HG02678 (cell line): ENCODE data around the gene GRHL1.
"Not testable (repeated sequence)": the region's sequence is repeated elsewhere in the genome, so short reads cannot be mapped to it uniquely, and the experiment has no call there.

Source experiments
- ATAC-seq: cut with Tn5 transposase; IDR thresholded peaks from one replicate; pipeline ENCODE4 v1.9.1; 2021; ENCODE audit warnings: mild to moderate bottlenecking, moderate library complexity; ENCODE audit not compliant: unreplicated experiment

Gene GRHL1

DNA sequence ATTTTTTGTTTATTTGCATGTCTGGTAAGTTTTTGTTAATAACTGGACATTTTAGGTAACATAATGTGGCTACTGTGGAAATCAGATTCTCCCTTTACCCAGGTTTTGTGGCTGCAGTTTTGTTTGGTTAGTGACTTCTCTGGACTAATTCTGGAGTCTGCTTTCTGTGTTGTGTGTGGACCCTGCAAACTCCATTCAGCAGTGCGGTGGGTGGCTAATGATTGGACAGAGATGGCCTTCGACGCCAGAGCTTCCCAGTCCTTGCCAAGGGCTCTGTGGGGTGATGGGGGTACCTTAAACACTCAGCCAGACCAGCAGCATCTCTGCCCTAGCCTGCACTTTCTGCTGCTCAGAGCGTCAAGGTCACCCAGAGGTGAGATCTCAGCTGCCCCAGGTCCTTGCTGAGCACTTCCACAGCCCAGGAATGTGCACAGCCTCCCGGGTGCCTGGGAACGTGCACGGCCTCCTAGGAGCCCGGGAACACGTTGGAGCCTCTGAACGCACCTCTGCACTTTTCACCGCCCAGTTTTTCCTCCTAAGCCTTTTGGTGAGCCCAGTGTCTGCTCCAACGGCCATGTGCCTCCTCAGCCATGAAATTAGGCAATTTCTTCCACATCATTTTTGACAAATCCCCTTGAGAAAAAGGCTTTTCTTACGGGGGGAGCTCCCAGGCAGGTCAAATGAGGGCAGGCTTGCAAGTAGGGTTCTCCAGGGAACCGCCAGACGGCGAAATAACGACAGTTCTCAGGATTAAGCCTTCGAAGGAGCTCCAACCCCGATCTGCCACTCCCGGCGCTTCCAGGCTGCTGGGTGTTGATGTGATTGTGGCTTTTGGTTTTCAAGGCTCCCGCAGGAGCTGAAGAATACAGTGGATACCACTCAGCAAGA lies 56.7 kb downstream of the GRHL1 start:
- no peak for ATAC-seq

DNA sequence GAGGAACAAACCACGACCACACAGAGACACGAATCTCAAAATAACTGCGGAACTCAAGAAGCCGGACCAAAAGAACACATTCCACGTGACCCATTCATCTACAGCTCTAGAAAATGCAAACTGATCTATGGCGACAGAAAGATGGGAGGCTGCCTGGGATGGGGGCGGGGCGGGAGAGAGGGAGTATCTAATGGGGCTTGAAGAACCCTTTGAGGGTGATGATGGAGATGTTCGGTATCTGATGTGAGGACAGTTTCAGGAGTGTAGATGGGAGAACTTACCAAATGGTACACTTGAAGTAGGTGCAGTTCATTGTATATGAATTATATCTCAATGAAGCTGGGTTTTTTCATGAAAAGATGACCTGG lies 57.3 kb downstream of the GRHL1 start:
- ATAC-seq: no peak

GRCh38 chr2:10009271-10009810 lies 57.8 kb downstream of the GRHL1 start:
- no peak for ATAC-seq

- no peak for ATAC-seq
Measured at GRCh38 chr2:10009811-10010781, 58.6 kb downstream of the GRHL1 start.

GRCh38 chr2:10010861-10011605 lies 59.5 kb downstream of the GRHL1 start:
- not testable (repeated sequence) for ATAC-seq

- ATAC-seq: not testable (repeated sequence)
Measured at GRCh38 chr2:10011606-10012325, 60.3 kb downstream of the GRHL1 start.

- ATAC-seq: not testable (repeated sequence)
Measured at GRCh38 chr2:10012366-10012962, 61.0 kb downstream of the GRHL1 start.

DNA sequence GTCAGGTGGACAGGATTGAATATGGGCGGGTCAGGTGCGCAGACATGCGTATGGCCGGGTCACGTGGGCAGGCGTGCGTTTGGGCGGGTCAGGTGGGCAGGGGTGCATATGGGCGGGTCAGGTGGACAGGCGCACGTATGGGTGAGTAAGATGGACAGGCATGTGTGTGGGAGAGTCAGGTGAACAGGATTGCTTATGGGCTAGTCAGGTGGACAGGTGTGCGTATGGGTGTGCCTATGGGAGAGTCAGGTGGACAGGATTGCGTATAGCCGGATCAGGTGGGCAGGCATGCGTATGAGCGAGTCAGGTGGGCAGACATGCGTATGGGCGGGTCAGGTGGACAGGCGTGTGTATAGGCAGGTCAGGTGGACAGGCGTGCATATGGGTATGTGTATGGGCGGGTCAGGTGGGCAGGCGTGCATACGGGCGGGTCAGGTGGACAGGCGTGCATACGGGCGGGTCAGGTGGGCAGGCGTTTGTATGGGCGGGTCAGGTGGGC lies 61.5 kb downstream of the GRHL1 start:
- ATAC-seq: no peak

DNA sequence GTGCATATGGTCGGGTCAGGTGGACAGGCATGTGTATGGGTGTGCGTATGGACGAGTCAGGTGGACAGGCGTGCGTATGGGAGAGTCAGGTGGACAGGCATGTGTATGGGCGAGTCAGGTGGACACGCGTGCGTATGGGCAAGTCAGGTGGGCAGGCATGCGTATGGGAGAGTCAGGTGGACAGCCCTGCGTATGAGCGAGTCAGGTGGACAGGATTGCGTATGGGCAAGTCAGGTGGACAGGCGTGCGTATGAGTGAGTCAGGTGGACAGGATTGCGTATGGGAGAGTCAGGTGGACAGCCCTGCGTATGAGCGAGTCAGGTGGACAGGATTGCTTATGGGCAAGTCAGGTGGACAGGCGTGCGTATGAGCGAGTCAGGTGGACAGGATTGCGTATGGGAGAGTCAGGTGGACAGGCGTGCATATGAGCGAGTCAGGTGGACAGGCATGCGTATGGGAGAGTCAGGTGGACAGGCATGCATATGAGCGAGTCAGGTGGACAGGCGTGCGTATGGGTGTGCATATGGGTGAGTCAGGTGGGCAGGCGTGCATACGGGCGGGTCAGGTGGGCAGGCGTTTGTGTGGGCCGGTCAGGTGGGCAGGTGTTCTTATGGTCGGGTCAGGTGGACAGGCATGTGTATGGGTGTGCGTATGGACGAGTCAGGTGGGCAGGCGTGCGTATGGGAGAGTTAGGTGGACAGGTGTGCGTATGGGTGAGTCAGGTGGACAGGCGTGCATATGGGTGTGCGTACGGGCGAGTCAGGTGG lies 62.3 kb downstream of the GRHL1 start:
- ATAC-seq: not testable (repeated sequence)

DNA sequence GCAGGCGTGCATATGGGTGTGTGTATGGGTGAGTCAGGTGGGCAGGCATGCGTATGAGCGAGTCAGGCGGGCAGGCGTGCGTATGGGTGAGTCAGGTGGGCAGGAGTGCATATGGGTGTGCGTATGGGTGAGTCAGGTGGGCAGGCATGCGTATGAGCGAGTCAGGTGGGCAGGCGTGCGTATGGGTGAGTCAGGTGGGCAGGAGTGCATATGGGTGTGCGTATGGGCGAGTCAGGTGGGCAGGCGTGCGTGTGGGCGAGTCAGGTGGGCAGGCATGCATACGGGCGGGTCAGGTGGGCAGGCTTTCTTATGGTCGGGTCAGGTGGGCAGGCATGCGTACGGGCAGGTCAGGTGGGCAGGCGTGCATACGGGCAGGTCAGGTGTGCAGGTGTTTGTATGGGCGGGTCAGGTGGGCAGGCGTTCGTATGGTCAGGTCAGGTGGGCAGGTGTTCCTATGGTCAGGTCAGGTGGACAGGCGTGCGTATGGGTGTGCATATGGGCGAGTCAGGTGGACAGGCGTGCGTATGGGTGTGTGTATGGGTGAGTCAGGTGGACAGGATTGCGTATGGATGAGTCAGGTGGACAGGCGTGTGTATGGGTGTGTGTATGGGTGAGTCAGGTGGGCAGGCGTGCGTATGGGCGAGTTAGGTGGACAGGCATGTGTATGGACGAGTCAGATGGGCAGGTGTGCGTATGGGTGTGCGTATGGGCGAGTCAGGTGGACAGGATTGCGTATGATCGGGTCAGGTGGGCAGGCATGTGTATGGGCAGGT lies 63.1 kb downstream of the GRHL1 start:
- no peak for ATAC-seq

DNA sequence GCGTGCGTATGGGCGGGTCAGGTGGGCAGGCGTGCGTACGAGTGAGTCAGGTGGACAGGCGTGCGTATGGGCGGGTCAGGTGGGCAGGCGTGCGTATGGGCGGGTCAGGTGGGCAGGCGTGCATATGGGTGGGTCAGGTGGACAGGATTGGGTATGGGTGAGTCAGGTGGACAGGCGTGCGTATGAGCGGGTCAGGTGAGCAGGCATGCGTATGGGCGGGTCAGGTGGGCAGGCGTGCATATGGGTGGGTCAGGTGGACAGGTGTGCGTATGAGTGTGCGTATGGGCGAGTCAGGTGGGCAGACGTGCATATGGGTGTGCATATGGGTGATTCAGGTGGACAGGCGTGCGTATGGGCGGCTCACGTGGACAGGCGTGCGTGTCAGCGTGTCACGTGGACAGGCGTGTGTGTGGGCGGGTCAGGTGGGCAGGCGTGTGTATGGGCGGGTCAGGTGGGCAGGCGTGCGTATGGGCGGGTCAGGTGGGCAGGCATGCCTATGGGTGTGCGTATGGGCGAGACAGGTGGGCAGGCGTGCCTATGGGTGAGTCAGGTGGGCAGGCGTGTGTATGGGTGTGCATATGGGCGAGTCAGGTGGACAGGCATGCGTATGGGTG lies 64.0 kb downstream of the GRHL1 start:
- ATAC-seq: not testable (repeated sequence)

- no peak for ATAC-seq
Measured at GRCh38 chr2:10016001-10016801, 64.7 kb downstream of the GRHL1 start.

- no peak for ATAC-seq
Measured at GRCh38 chr2:10016802-10017258, 65.3 kb downstream of the GRHL1 start.

DNA sequence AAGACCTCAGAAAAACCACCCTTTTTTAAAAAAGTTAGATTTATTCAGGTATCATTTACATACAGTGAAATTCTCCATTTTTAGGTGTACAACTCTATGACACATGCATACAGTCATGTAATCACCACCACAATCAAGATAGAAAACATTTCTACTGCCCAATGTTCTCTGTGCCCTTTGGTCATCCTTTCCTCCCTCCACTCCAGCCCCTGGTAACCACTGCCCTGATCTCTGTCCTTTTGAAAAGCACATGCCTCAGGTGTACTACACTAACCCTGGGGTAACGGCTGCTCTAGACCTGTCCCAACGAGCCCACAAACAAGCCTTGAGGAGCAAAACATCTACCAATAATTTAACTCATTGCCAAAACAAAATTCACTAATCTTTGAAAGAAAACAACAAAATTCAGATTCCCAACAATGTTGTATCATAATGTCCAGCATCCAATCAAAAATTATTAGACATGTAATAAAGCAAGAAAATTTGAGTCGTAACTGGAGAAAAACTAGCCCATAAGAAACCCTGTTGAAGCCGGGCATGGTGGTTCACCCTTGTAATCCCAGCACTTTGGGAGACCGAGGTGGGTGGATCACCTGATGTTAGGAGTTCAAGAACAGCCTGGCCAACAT lies 65.9 kb downstream of the GRHL1 start:
- no peak for ATAC-seq

DNA sequence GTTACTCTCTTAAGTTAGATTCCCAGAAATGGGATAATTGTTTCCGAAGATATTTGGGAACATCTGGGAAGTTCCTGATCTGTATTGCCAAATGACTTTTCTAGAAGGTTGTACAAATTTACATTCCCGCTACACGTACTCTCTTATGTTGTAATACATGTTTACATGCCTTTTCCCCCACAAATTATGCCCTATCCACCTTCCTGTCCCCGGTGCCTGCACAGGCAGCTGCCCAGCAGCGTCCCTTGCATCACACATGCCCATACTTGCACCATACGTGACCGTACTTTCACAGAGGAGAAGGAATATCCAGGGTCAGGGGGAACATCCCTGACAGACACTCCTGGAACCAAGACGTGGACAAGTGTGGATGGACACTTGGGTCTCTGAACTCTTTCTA lies 67.7 kb downstream of the GRHL1 start:
- ATAC-seq: no peak
